Measurements from ENCODE around the gene ST3GAL4. TPM values are rescaled to one million over a fixed set of nuclear protein-coding genes. Genes with fewer than 3 reads are reported as not detected.

The ST3GAL4 gene
- total RNA-seq, 6 experiments from 2014 or later, result 25.9 to 34.6 (median 30.0) TPM

GRCh38 chr11:126407682-126408288 is 52.3 kb downstream of the ST3GAL4 start:
- Mint-ChIP-seq H3K27me3 (ENCODE audit: insufficient read depth) (no peaks in the 10 kb centered on the region; the same call in 1 of the 2 replicates), H3K4me1 (ENCODE audit: low read depth) (peaks cover 30% of the 10 kb centered on the region), H3K27ac (no peak overlapping the region), H3K36me3 (ENCODE audit: low read depth) (peaks cover 22% of the 10 kb centered on the region), H3K9me3 (no peaks in the 10 kb centered on the region), H3K4me3 (no peak overlapping the region)
- DNase-seq, result no peak
- no peak for TF ChIP-seq CTCF (IDR thresholded peaks at IDR 0.05)

GRCh38 chr11:126408496-126408895 is 53.0 kb downstream of the ST3GAL4 start:
- Mint-ChIP-seq H3K9me3 (no peaks in the 10 kb centered on the region), H3K27me3 (ENCODE audit: insufficient read depth) (no peaks in the 10 kb centered on the region; the same call in 1 of the 2 replicates), H3K4me1 (ENCODE audit: low read depth) (peaks cover 23% of the 10 kb centered on the region), H3K4me3 (no peak overlapping the region), H3K27ac (no peak overlapping the region), H3K36me3 (ENCODE audit: low read depth) (peaks cover 22% of the 10 kb centered on the region)
- TF ChIP-seq CTCF (IDR thresholded peaks at IDR 0.05), result no peak
- no peak for DNase-seq

- H3K4me3 Mint-ChIP-seq, result no peak overlapping the region
- no peak for TF ChIP-seq CTCF (IDR thresholded peaks at IDR 0.05)
- no peaks in the 10 kb centered on the region; the same call in 1 of the 2 replicates for H3K27me3 Mint-ChIP-seq (ENCODE audit: insufficient read depth)
- peaks cover 17% of the 10 kb centered on the region for H3K4me1 Mint-ChIP-seq (ENCODE audit: low read depth)
- H3K27ac Mint-ChIP-seq, result no peak overlapping the region
- H3K36me3 Mint-ChIP-seq (ENCODE audit: low read depth), result peaks cover 22% of the 10 kb centered on the region
- H3K9me3 Mint-ChIP-seq, result no peaks in the 10 kb centered on the region
- DNase-seq, result no peak
Measured at GRCh38 chr11:126408901-126409619, 53.6 kb downstream of the ST3GAL4 start.

GRCh38 chr11:126409620-126409985 is 54.1 kb downstream of the ST3GAL4 start:
- no peak for TF ChIP-seq CTCF (IDR thresholded peaks at IDR 0.05)
- no peak for DNase-seq
- Mint-ChIP-seq H3K9me3 (no peaks in the 10 kb centered on the region), H3K4me1 (ENCODE audit: low read depth) (peaks cover 12% of the 10 kb centered on the region), H3K27ac (no peak overlapping the region), H3K4me3 (no peak overlapping the region), H3K36me3 (ENCODE audit: low read depth) (peaks cover 22% of the 10 kb centered on the region), H3K27me3 (ENCODE audit: insufficient read depth) (no peaks in the 10 kb centered on the region; the same call in 1 of the 2 replicates)

GRCh38 chr11:126410649-126411048 is 55.2 kb downstream of the ST3GAL4 start:
- no peak overlapping the region for H3K4me3 Mint-ChIP-seq
- peaks cover 23% of the 10 kb centered on the region for H3K36me3 Mint-ChIP-seq (ENCODE audit: low read depth)
- no peak for TF ChIP-seq CTCF (IDR thresholded peaks at IDR 0.05)
- peaks cover 7% of the 10 kb centered on the region for H3K4me1 Mint-ChIP-seq (ENCODE audit: low read depth)
- H3K27ac Mint-ChIP-seq, result no peak overlapping the region
- H3K9me3 Mint-ChIP-seq, result no peaks in the 10 kb centered on the region
- DNase-seq, result no peak
- H3K27me3 Mint-ChIP-seq (ENCODE audit: insufficient read depth), result no peaks in the 10 kb centered on the region; the same call in 1 of the 2 replicates

Data from HFFc6 (cell line).